Stimulated activated CD8-positive, alpha-beta memory T cell treated with anti-CD3 and anti-CD28 coated beads, Interleukin-7, amount 100 ng/mL, for 4 hours (primary cell): Measurements from ENCODE around the gene PKM.

ENCODE experiments used
- DNase-seq, 2 donors: peaks; one replicate each; pipeline ENCODE4 v3.0.0-alpha.2; 2020; ENCODE audit warnings: low read depth in 2 of 2

Gene PKM

GRCh38 chr15:72200395-72201237, 30.4 kb downstream of the PKM start:
- DNase-seq: no peak

GRCh38 chr15:72199721-72200212, 31.2 kb downstream of the PKM start:
- DNase-seq: peak; percentile 38 to 50

- DNase-seq: no peak
Observed at GRCh38 chr15:72199205-72199515, 31.8 kb downstream of the PKM start.

- DNase-seq: no peak
Observed at GRCh38 chr15:72198356-72199204, 32.4 kb downstream of the PKM start.

DNA sequence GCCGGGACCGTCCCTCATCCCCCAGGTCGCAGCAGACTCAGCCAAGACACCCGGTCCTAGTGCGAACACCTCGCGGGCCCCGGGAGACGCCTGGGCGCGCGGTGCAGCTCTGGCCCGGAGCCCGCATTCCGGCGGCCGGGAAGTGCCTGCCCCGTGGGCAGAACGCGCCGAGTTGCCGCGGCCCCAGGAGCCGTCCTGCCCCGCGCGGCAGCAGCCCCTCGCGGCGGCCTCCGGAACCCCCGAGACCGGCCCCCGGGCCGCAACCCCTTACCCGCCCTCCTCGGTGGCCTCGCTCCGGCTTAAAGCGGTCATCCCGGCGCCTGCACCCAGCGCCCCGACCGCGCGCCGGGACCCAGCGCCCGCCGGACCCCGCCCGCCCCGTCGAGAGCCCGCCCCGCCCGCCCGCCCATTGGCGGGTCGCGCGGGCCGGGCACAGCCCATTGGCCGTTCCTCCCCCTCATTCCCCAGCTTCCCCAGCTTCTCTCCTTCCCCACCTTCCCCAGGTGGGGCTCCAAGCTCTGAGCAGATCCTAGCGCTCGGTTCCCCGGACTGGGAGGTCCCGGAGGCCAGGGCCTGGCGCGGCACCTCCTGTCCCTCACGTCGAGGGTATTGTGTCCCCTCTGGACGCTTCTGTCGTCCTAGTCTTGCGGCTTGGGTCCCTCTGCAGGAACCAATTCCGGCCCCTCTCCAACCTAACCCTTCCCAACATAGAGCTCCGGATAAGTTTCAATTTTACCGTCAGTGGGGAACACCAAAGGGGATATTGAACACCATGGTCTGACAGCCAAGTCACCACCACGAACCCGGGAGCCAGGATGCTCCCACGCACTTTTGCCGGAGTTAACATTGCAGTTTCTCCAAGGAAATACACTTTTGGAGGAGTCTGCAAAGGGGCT, 33.3 kb downstream of the PKM start, which contains the start of gene GRAMD2A:
GRAMD2A (minus strand) TSS at position 328 of the 896 bp plus-strand sequence.
- DNase-seq: no peak

DNA sequence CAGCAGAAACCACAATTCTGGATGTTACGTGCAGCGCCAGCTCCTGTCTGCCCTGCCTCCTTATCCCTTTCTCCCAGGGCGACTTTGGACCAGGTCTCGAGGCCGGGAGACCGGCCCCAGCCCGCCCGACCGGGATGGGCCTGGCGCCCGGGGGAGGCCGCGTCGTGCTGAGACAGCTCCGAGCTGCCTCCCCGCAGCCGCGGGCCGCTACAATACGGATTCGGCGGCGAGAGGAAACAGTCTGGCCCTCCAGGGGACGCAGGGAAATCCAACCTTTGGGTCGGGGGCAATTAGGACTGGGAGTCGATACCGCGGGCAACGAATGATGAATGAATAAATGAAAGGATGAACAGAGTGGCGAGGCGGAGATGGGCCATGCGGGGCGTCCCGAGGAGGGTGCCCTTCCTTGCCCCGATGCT, 33.9 kb downstream of the PKM start:
- no peak for DNase-seq

DNA sequence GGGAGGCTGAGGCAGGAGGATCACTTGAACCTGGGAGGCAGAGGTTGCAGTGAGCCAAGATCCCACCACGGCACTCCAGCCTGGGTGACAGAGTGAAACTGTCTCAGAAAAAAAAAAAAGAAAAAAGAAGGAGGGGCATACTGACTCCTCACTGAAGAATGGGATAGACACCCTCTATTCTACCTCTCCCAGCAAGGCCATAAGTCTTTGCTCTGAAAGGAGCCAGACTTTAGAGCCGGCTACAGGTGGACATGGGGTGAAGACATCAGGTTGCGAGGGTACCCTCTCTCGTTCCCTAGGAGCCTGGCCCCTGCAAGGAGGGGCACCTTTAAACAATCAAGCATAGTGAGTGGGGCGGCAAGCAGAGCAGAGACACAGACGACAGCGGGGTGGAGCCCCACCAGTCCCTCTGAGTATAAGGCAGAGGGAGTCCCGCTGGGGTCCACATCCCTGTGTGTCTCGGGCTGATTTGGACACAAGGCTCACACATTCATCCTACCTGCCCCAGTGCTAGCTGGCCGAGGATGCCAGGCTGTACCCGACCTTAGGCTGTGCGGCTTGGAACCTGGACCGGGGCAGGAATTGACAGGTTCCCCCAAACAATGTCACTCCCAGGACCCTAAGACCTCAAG, 34.5 kb downstream of the PKM start:
- no peak for DNase-seq

GRCh38 chr15:72195101-72195511, 35.9 kb downstream of the PKM start:
- no peak for DNase-seq

DNA sequence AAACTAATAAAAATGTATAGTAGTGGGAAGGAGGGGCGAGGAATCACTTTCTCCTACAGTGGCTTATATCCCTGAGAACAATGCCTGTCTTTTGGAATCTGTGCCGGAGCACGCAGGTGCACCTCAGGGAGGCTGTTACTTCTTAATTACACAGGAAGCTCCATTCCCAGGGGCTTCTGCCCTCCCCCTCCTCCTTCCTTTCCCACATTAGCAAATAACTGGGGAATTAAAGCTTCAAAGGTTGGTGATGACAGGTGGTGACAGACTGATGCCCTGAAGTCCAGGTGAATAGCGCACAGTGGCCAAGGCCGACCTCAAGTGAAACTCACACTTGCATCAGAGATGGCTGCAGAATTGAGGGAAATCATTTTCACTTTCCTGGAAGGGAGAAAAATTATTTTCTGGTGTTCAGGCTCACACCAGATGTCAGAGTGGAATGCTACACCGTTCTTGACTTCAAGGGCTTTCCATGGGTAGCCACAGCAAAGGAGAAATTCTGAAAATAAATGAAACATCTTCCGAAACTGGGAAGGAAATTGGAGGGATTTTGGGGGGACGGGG, 37.1 kb downstream of the PKM start:
- DNase-seq: no peak

DNA sequence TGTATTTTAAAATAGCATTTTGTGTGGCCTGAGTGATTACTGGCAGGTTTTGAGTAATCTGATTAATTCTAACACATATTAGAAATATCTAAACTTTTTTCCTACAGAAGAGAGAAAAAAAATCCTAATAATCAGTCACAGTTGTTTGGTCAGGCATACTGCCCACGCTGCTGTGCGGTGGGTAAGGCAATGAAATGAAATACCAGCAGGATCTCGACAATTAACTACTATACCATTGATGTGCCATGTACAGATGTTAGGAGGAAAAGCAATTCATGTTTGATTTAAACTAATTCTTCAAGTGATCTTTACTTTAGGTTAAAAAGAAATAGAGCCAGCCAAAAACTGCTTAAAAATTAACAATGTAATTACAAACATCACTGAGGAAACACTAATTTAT, 38.6 kb downstream of the PKM start:
- no peak for DNase-seq

DNA sequence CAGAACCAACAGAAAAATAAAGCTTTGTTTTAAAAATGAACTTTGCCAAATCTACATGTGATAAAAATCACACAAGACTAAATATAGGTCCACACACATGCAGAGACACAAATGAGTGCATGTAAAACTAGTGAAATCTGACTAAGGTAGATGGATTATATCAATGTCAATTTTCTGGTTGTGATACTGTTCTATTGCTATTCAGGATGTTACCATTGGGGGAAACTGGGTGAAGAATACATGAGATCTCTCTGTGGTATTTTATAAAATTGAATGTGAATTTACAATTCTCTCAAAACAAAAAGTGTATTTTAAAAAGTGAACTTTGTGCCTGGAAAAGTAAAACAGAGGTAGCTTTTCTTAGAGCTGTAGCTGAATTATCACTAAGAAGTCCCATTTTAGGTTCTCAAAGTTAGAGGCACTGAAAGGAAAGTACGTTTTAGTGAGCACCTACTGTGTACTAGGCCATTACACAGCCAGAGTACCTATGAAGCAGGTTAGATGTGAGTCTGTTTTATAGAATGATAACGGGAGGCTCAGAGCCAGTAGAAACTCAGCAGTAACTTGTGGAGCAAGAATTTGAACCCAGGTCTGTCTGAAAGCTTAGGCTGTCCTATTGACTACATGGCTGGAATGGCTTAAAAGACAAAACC, 41.6 kb downstream of the PKM start:
- no peak for DNase-seq

GRCh38 chr15:72184165-72184811, 46.7 kb downstream of the PKM start:
- DNase-seq: no peak

- DNase-seq: no peak
Observed at GRCh38 chr15:72183781-72184164, 47.2 kb downstream of the PKM start.

GRCh38 chr15:72182673-72183072, 48.3 kb downstream of the PKM start:
- no peak for DNase-seq

GRCh38 chr15:72182244-72182643, 48.7 kb downstream of the PKM start:
- no peak for DNase-seq

DNA sequence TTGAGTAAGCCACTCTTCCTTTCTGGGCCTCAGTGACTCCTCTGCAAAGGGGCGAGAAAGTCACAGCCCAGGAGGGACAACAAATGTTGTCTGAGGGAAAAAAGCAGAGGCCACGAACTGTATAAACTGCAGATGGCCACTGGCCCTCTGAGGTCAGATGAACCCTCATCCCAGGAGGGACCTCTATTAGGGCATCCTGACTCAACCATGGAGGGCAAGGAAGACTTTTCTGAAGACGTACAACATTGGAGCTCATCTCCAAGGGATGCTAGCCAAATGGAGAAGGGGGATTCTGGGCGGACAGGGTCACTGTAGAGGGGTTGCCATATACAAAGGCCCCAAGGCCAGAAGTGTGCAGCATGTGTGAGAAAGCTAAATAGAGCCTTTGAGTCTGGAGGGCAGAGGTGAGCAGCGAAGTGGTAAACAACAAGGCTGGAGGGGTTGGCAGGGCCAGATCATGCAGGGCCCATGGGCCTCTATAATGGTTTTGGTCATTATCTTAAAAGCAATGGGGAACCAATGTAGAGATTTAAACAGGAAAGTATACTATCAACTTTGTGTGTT, 50.1 kb downstream of the PKM start:
- no peak for DNase-seq

GRCh38 chr15:72179950-72180581, 50.9 kb downstream of the PKM start:
- no peak for DNase-seq

- DNase-seq: no peak
Observed at GRCh38 chr15:72178976-72179585, 51.9 kb downstream of the PKM start.

- DNase-seq: no peak
Observed at GRCh38 chr15:72176743-72177142, 54.2 kb downstream of the PKM start.
